HG03521 (cell line): ENCODE measurements around the gene EDN1.

Experiments used
- ATAC-seq: cut with Tn5 transposase; IDR thresholded peaks from one replicate; pipeline ENCODE4 v1.9.1; 2021; ENCODE audit warnings: mild to moderate bottlenecking, moderate library complexity; ENCODE audit not compliant: unreplicated experiment

The EDN1 gene

GRCh38 chr6:12344961-12345693, 55.0 kb downstream of the EDN1 start:
- ATAC-seq = no peak

GRCh38 chr6:12345694-12346058, 55.5 kb downstream of the EDN1 start:
- no peak for ATAC-seq
